Thyroid gland (tissue), 4 donors: ENCODE measurements around the gene SPATS2L.

ENCODE experiments used
- POLR2A ChIP-seq, 2 donors: fragments of 450-650 bp; IDR thresholded peaks; one replicate each; pipeline ENCODE4 v1.6.1; 2017; ENCODE audit warnings: antibody characterized with exemption in 2 of 2, mild to moderate bottlenecking in 2 of 2, moderate library complexity in 1 of 2
- TF ChIP-seq, protein P1 (sequence below), 6 experiments: fragments of 200-600 bp in 3 of 6; fragments of 450-650 bp in 3 of 6; sonication (generic) in 3 of 6; IDR thresholded peaks; one replicate each; pipeline ENCODE4 v1.5.1; 2016 to 2019; ENCODE audit warnings: antibody characterized with exemption in 6 of 6, mild to moderate bottlenecking in 2 of 6, inconsistent platforms in 1 of 6, moderate library complexity in 1 of 6

DNA sequence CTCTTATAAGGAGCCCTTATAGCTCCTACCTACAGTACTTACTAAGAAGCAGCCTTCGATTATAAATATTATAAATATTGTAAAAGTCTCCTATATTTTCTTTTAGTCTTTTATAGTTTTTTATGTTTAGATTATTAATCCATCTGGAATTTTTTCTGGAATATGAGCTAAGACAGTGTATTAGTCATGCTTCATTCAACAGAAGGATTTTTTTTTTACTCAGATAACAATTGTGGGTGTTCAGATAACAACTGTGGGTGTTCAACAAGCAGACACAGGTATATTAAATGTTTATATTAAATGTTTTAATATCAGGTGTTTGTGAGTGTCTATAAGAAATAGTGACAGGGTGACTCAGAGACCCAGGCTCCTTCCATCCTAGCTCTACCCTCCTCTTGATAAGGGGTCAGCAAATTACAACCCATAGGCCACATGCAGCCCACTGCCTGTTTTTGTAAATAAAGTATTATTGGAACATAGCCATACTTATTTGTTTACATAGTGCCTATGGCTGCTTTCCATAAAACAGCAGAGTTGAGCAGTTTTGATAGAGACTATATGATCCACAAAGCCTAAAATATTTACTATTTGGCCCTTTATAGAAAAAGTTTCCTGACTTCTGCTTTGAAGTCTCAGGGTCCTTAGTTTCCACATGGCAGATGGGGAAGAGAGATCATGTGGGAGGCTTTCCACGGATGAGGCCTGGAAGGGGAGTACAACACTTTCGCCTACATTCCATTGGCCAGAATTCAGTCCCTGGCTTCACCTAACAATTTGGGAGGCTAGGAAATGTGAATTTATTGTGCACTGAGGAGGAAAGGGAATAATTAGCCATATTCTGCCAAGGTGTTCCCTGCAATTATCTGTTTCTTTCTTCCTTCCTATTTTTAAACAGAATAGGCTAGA is 4.3 kb upstream of the SPATS2L start:
- TF ChIP-seq, protein P1, sequence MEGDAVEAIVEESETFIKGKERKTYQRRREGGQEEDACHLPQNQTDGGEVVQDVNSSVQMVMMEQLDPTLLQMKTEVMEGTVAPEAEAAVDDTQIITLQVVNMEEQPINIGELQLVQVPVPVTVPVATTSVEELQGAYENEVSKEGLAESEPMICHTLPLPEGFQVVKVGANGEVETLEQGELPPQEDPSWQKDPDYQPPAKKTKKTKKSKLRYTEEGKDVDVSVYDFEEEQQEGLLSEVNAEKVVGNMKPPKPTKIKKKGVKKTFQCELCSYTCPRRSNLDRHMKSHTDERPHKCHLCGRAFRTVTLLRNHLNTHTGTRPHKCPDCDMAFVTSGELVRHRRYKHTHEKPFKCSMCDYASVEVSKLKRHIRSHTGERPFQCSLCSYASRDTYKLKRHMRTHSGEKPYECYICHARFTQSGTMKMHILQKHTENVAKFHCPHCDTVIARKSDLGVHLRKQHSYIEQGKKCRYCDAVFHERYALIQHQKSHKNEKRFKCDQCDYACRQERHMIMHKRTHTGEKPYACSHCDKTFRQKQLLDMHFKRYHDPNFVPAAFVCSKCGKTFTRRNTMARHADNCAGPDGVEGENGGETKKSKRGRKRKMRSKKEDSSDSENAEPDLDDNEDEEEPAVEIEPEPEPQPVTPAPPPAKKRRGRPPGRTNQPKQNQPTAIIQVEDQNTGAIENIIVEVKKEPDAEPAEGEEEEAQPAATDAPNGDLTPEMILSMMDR (IDR thresholded peaks at IDR 0.05), result no peak
- no peak for TF ChIP-seq POLR2A (IDR thresholded peaks at IDR 0.05)
